Coronary artery (tissue), 2 donors: ENCODE measurements around the gene CHRNA4.

Experiments
- DNase-seq: peaks from one replicate; pipeline ENCODE4 v3.0.0-alpha.2; 2017; ENCODE audit warnings: low spot score
- H3K27ac ChIP-seq, 2 donors: fragments of 200-600 bp; sonication (generic); one replicate each; pipeline ENCODE4 v1.5.1; 2016 to 2019
- H3K4me3 ChIP-seq: fragments of 200-600 bp; sonication (generic); 2 replicates; pipeline ENCODE4 v1.5.1; 2016; ENCODE audit warnings: mild to moderate bottlenecking, moderate library complexity
- CTCF ChIP-seq: fragments of 200-600 bp; sonication (generic); IDR thresholded peaks from one replicate; pipeline ENCODE4 v1.5.1; 2019; ENCODE audit warnings: antibody characterized with exemption

Gene CHRNA4

DNA sequence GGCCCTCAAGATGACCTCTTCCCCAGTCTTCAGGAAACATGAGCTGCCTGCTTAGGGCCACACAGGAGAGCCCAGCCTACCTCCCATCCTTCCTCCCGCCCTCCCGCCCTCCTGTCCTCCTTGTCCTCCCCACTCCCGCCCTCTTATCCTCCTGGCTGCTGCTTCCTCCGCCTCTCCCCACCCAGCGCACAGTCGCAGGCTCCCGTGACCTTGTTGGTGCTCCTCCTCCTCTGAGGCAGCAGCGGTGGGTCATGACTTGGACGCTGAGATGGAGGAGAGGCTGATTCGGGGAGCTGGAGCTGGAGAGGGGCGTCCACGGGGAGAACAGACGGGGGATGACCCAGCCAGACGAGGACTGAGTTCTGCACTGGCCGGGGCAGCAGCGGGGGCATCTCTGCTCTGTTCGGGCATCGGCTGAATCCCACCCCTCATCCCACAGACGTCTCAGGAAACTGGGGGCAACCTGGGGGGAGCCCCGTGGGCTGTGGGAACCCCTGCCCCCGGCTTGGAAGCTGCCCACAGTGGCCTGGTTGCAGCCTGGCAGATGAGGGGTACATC, 32.4 kb downstream of the CHRNA4 start:
- DNase-seq: no peak
- no peak overlapping the region for H3K4me3 ChIP-seq
- H3K27ac ChIP-seq: no peak overlapping the region
- no peak for TF ChIP-seq CTCF

DNA sequence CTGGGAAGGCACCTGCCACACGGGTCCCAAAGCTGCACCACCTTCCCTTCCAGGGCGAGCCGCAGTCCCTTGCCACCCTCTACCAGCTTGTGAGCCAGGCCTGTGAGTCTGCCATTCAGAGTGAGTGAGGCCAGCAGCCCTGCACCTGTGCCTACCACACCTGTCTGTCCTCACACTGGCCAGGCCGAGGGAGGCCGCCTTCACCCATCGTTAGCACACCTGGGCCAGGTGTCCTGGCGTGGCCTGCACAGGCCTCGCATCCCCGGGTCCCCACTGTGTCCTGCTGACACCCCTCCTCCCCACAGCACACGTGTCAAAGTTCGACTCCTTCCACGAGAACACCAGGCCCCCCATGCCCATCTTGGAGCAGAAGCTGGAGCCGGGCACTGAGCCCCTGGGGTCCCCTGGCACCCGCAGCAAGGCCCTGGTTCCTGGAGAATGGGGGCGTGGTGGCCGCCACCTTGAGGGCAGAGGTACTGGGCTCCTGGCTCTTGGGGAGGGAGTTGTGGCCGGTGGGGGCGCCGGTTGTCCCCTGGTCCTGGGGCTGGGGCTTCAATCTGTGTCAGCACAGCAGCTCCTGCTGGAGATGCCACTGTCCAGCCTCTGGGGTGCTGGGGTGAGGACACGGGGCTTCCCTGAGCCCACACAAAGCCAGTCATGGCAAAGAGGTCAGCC, 33.0 kb downstream of the CHRNA4 start:
- no peak for DNase-seq
- H3K4me3 ChIP-seq: no peak overlapping the region
- no peak for TF ChIP-seq CTCF
- H3K27ac ChIP-seq: no peak overlapping the region

DNA sequence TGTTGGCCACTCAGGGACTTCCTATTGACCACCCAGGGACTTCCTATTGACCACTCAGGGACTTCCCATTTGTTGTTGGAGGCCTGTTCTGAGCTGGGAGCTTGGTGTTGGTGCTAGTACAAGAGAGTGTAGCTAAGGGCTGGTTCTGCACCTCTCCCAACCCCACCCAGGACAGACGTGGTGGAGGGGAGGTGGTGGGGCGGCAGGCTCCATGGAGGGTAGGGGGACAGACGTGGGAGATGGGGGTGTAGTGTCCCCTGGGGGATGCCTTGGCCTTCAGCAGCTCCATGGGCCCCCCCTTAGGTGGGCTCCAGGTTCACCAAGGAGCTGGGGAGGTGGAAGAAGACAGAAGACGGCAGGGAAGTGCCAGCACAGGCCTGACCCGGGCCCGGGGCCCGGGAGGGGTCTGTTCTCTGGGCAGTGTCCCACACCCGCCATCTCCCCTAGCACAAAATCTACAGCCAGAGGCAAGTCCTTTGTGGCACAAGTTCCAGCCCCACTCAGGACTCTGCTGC, 33.9 kb downstream of the CHRNA4 start:
- Histone ChIP-seq H3K4me3 (no peak overlapping the region), H3K27ac (no peak overlapping the region)
- DNase-seq: no peak
- TF ChIP-seq CTCF: no peak

DNA sequence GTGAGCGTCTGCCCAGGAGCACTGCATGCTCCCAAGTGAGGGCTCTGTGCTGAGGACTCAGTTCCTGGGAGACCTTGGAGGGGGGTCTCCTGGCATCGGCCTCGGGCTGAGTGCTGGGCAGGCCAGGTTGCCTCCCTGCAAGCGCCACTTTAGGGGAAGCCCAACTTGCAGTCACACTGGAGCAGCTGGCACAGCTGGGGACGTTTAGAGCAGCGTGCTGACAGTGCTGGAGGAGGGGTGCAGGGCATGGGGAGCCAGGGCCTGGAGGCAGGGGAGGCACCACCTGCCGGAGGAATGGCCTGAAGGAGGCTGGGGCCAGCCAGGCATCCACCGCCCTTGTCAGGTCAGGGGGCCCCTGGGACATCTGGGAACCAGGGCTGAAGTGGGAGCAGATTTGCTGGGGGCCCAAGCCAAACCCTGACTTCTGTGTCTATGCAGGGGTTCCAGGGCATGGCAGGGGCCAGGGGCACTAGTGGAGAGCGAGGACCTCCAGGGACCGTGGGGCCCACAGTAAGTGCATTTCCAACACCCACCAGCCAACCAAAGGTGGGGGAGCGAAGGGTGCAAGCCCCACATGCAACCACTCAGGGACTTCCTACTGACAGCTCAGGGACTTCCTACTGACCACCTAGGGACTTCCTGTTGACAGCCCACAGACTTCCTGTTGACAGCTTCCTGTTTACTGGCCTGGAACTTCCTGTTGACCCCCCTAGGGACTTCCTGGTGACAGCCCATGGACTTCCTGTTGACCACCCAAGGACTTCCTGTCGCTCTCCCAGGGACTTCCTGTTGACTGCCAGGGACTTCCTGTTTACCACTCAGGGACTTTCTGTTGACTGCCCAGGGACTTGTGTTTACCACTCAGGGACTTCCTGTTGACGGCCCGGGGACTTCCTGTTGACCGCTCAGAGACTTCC, 34.6 kb downstream of the CHRNA4 start:
- no peak overlapping the region for H3K27ac ChIP-seq
- DNase-seq: no peak

GRCh38 chr20:63325554-63326313, 35.4 kb downstream of the CHRNA4 start:
- H3K4me3 ChIP-seq: no peak overlapping the region
- TF ChIP-seq CTCF: no peak
- no peak for DNase-seq
- H3K27ac ChIP-seq: no peak overlapping the region

More for the DNA sequence above, 34.6 kb downstream of the CHRNA4 start:
- TF ChIP-seq CTCF: no peak
- no peak overlapping the region for H3K4me3 ChIP-seq

GRCh38 chr20:63325021-63325471, 36.1 kb downstream of the CHRNA4 start:
- Histone ChIP-seq H3K27ac (no peak overlapping the region), H3K4me3 (no peak overlapping the region)
- no peak for DNase-seq
- no peak for TF ChIP-seq CTCF
